Small intestine (tissue), 7 donors: ENCODE data around the gene RNF212B. TPM values are rescaled to one million over a fixed set of nuclear protein-coding genes. Genes with fewer than 3 reads are reported as not detected.

Experiments used
- DNase-seq, 2 donors: peaks; one replicate each; pipeline versions ENCODE4 v3.0.0 to v3.0.0-alpha.2; 2013
- FAIRE-seq: peaks from 2 replicates; lab custom pipeline; 2012; peaks lifted over from hg19 to GRCh38; lab: Jason Lieb, UNC
- H3K27ac ChIP-seq, 3 donors: one replicate each; pipeline ENCODE4 v1.5.1; 2013; ENCODE audit warnings: low read length in 2 of 3, mild to moderate bottlenecking in 2 of 3, control low read depth in 1 of 3, inconsistent platforms in 1 of 3, low read depth in 1 of 3, moderate library complexity in 1 of 3
- H3K27me3 ChIP-seq, 3 donors: one replicate each; pipeline ENCODE4 v1.6.1; 2013; ENCODE audit warnings: low read length in 3 of 3, inconsistent platforms in 1 of 3; ENCODE audit not compliant: control insufficient read depth in 3 of 3, insufficient read depth in 3 of 3
- H3K36me3 ChIP-seq, 3 donors: one replicate each; pipeline ENCODE4 v1.6.1; 2013; ENCODE audit warnings: low read length in 3 of 3, inconsistent platforms in 1 of 3, low read depth in 1 of 3, mild to moderate bottlenecking in 1 of 3, moderate library complexity in 1 of 3; ENCODE audit not compliant: control insufficient read depth in 3 of 3, insufficient read depth in 2 of 3
- H3K4me1 ChIP-seq, 3 donors: one replicate each; pipeline ENCODE4 v1.6.1; 2013; ENCODE audit warnings: low read length in 2 of 3, inconsistent platforms in 1 of 3, low read depth in 1 of 3, mild to moderate bottlenecking in 1 of 3, moderate library complexity in 1 of 3; ENCODE audit not compliant: control insufficient read depth in 3 of 3, insufficient read depth in 2 of 3
- H3K4me3 ChIP-seq, 3 donors: one replicate each; pipeline ENCODE4 v1.5.1; 2013; ENCODE audit warnings: low read length in 3 of 3, control low read depth in 1 of 3, inconsistent platforms in 1 of 3, low read depth in 1 of 3, mild to moderate bottlenecking in 1 of 3, moderate library complexity in 1 of 3
- H3K9me3 ChIP-seq, 2 donors: one replicate each; pipeline ENCODE4 v1.6.1; 2013; ENCODE audit warnings: low read depth in 1 of 2, low read length in 1 of 2; ENCODE audit not compliant: control insufficient read depth in 2 of 2, insufficient read depth in 1 of 2
- WGBS, 3 donors: extraction: QIAGEN DNeasy Blood & Tissue Kit; methylation state at CpG; one replicate each; pipeline ENCODE4 v1.1.7; 2013; 5-methylcytosine and 5-hydroxymethylcytosine counted together
- polyA plus RNA-seq, 4 donors: library from polyadenylated mRNA; stranded (reverse) in 3 of 4; unstranded in 1 of 4; fragments of 200-250 nt in 3 of 4; fragments of 120-200 nt in 1 of 4; gene quantifications; one replicate each; pipeline versions ENCODE4 v1.2.1 to v1.2.3, GENCODE V29; 2013
- donor health status: healthy with polysubstance abuse.
- donor health status: control.
- donor health status: control.
- donor health status: Bipolar disorder and iron deficiency.
- donor health status: healthy.

Gene RNF212B
- polyA plus RNA-seq, 4 donors = 0.07 to 0.45 (median 0.27) TPM; not detected in 1

DNA sequence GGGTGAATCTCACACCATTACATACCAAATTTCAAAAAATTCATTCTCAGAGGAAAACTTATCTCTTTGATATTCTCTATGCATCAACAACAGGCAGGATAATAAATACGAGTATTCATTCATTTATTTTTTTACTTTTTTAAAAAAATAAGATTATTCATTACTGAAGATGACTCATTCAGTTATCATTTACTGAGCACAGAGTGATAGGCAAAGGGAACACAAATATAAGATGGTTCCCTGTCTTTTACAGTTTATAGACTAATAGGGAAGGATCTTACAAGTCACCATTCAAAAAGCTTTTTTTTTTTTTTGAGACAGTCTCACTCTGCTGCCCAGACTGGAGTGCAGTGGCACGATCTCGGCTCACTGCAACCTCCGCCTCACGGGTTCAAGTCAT, 78.6 kb downstream of the RNF212B start:
- H3K36me3 ChIP-seq = peaks cover 0 to 21% (median 2%) of the 10 kb centered on the region in 3 donors
- no peak overlapping the region for H3K4me3 ChIP-seq
- DNase-seq (no peak), FAIRE-seq (no peak)
- H3K4me1 ChIP-seq = peaks cover 0 to 8% (median 0%) of the 10 kb centered on the region in 3 donors
- 79 to 87% (median 83%) methylated on average over 5 of the region's 5 CpGs for WGBS, 3 donors
- H3K27ac ChIP-seq = no peak overlapping the region
- no peaks in the 10 kb centered on the region for H3K27me3 ChIP-seq
- H3K9me3 ChIP-seq = peaks cover 2 to 3% of the 10 kb centered on the region in 2 donors

DNA sequence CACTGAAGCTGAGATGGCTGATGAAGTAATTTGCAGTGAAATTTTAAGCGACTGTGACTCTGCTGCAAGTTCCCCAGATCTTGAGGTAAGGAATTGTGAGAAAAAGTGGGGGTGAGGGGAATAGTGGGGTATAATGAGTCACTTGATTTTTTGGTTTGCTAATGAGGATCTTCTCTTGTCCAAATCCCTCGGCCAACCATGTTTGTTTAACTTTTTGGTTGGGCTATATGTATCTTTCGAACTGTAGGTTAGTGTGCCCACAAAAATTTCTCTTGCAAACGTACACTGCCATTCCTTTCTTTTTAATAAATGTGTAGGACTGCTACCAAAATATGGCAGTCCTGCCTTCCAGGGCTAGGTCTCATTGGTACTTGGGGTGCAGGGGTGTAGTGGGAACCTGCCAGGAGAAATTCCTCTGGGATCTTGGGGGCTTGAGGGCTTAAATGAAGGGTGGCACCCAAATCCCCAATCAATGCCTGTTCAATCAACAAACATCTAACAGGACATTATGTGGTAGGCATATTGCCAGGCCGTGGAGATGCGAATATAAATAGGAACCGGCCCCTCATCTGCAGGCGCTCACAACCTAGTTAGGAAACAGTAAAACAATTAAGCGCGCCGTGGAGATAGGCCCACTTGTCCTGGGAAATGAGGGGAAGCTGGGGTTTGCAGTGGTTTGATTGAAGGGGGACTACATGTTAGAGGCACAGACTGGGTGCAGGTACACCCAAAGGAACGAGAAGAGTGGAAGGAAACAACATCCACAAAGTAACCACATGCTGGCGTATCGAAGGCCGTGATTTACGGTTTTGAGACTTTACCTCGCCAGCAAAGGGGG, 82.2 kb downstream of the RNF212B start:
- Histone ChIP-seq H3K36me3 (peaks cover 10 to 35% (median 15%) of the 10 kb centered on the region in 3 donors), H3K4me3 (peak overlapping the region; percentile 36 to 48 (median 45)), H3K4me1 (peaks cover 2 to 15% (median 3%) of the 10 kb centered on the region in 3 donors), H3K9me3 (peaks cover 2 to 3% of the 10 kb centered on the region in 2 donors), H3K27ac (peak overlapping the region; percentile 91 to 99 (median 98)), H3K27me3 (no peaks in the 10 kb centered on the region)
- FAIRE-seq (no peak), DNase-seq (no peak)
- 84 to 91% (median 88%) methylated on average over 17 of the region's 17 CpGs for WGBS, 3 donors

DNA sequence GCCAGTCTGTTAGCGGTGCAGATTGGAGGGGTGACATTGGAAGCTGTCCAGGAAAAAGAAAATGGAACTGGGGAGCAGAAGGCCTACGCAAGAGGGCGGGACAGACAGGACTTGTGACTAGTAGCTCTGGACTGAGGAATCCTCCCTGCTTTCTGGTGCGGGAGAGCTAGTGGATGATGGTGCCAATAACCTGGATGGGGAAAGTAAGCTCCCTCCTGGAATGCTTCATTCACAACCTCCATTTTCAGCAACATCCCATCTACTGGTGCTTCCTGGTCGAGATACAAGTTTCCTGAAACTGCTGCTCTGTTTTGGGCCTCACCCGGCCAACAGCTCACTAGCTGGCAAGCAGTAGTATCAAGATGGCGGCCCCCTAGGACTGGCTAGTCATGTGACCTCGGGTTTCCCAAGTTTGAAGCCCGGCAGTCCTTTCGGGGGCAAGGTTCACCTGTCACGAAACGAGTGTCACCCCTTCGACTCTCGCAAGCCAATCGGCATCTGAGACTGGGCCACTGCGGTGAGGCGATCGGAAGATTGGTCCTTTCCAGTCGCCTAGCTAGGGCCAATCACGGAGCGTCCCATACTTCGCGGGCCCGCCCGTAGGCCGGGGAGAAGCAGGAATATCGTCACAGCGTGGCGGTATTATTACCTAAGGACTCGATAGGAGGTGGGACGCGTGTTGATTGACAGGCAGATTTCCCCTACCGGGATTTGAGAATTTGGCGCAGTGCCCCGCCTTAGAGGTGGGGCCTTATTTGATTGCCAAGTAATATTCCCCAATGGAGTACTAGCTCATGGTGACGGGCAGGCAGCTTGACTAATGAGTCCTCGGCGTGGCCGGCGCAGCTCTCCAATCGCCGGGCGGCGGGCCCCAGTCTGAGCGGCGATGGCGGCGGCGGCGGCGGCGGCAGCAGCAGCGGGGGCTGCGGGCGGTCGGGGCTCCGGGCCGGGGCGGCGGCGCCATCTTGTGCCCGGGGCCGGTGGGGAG, 83.1 kb downstream of the RNF212B start, which contains the start of gene PABPN1:
TSS of gene PABPN1 (plus strand) at position 874 of the 988 bp plus-strand sequence. CDS start at position 887, 13 bp downstream.
- H3K4me1 ChIP-seq = peaks cover 2 to 15% (median 3%) of the 10 kb centered on the region in 3 donors
- peak; percentile 64 for FAIRE-seq
- H3K4me3 ChIP-seq = peak within 1 kb of the TSS; percentile 64 to 99 (median 71)
- no peaks in the 10 kb centered on the region for H3K27me3 ChIP-seq
- peak within 1 kb of the TSS; percentile 91 to 99 (median 98) for H3K27ac ChIP-seq
- peak; percentile 100 for DNase-seq
- peaks cover 2 to 3% of the 10 kb centered on the region in 2 donors for H3K9me3 ChIP-seq
- 4% methylated on average over 56 to 63 of the region's 63 CpGs for WGBS, 3 donors
- H3K36me3 ChIP-seq = peaks cover 14 to 42% (median 16%) of the 10 kb centered on the region in 3 donors

DNA sequence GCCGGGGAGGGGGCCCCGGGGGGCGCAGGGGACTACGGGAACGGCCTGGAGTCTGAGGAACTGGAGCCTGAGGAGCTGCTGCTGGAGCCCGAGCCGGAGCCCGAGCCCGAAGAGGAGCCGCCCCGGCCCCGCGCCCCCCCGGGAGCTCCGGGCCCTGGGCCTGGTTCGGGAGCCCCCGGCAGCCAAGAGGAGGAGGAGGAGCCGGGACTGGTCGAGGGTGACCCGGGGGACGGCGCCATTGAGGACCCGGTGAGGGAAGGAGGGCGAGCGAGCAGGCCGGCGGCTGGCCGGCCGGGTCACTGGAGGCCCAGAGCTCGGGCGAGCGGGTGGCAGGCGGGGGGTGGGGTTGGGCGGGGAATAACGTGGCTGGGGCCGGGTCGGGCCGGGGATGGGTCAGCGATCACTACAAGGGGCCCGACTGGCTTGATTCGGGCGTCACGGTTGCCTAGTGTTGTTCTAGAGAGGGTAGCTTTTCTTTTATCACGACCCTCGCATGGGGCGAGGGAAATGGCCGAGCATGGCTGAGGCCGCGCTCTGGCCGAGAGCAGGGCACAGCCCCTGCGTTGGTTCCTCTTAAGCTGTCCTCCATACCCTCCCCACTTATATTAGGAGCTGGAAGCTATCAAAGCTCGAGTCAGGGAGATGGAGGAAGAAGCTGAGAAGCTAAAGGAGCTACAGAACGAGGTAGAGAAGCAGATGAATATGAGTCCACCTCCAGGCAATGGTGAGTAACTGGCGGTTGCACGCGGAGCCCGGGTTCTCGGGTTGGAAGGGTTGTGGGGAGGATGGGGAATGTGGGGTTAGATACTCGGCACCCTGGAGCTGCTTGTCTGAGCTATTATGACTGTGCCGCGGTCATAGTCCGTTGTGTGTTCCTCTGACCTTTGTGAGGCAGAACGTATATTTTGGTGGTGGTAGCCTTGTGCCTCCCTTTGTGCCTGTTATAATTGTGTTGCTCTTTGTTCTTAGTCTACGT, 84.1 kb downstream of the RNF212B start:
- no peak for FAIRE-seq
- 0 to 1% (median 0%) methylated on average over 46 to 64 of the region's 64 CpGs for WGBS, 3 donors
- H3K4me1 ChIP-seq = peaks cover 2 to 15% (median 3%) of the 10 kb centered on the region in 3 donors

More for the DNA sequence above, 84.1 kb downstream of the RNF212B start:
- H3K4me3 ChIP-seq = peak overlapping the region; percentile 64 to 99 (median 71)
- peaks cover 14 to 37% (median 16%) of the 10 kb centered on the region in 3 donors for H3K36me3 ChIP-seq
- no peaks in the 10 kb centered on the region for H3K27me3 ChIP-seq
- peaks cover 2 to 3% of the 10 kb centered on the region in 2 donors for H3K9me3 ChIP-seq
- peak; percentile 72 to 80 for DNase-seq
- peak overlapping the region; percentile 79 to 94 (median 91) for H3K27ac ChIP-seq

Other genes with a start within 250 kb of the RNF212B start
- 10 to 100 TPM in 1 of 4 donors, 1 to 10 TPM in 3; 4.9 to 17.0 (median 7.9) TPM for gene C14orf93, start 227.8 kb upstream of the RNF212B start, polyA plus RNA-seq
- gene PSMB5, start 203.0 kb upstream of the RNF212B start, polyA plus RNA-seq = 100 to 1,000 TPM in 1 of 4 donors, 10 to 100 TPM in 3; 84.0 to 166 (median 92.8) TPM
- not detected for gene PSMB11, start 195.7 kb upstream of the RNF212B start, polyA plus RNA-seq
- 1 to 10 TPM in 2 of 4 donors, under 1 TPM in 2; 0.22 to 4.3 (median 2.5) TPM for gene CDH24, start 180.4 kb upstream of the RNF212B start, polyA plus RNA-seq
- 100 to 1,000 TPM in 1 of 4 donors, 10 to 100 TPM in 3; 53.8 to 228 (median 84.7) TPM for gene ACIN1, start 142.8 kb upstream of the RNF212B start, polyA plus RNA-seq
- gene C14orf119, start 142.4 kb upstream of the RNF212B start, polyA plus RNA-seq = 10 to 100 TPM; 43.8 to 67.0 (median 64.8) TPM
- under 1 TPM in 1 of 4 donors, not detected in 3; 0.04 TPM for gene CIROP, start 132.9 kb upstream of the RNF212B start, polyA plus RNA-seq
- under 1 TPM in 2 of 4 donors, not detected in 2; 0.13 to 0.81 TPM for gene CEBPE, start 118.7 kb upstream of the RNF212B start, polyA plus RNA-seq
- gene SLC7A8, start 54.3 kb upstream of the RNF212B start, polyA plus RNA-seq = 10 to 100 TPM; 11.3 to 69.2 (median 39.9) TPM
- gene HOMEZ, start 48.2 kb downstream of the RNF212B start, polyA plus RNA-seq = 10 to 100 TPM in 1 of 4 donors, 1 to 10 TPM in 3; 3.2 to 17.5 (median 7.6) TPM
- 10 to 100 TPM in 2 of 4 donors, 1 to 10 TPM in 2; 6.7 to 27.0 (median 14.5) TPM for gene PPP1R3E, start 64.9 kb downstream of the RNF212B start, polyA plus RNA-seq
- 10 to 100 TPM; 30.8 to 50.0 (median 37.7) TPM for gene BCL2L2, start 68.9 kb downstream of the RNF212B start, polyA plus RNA-seq
- 100 to 1,000 TPM; 119 to 170 (median 147) TPM for gene PABPN1, start 83.5 kb downstream of the RNF212B start, polyA plus RNA-seq
- 10 to 100 TPM in 2 of 4 donors, 1 to 10 TPM in 1, under 1 TPM in 1; 0.67 to 36.3 (median 7.4) TPM for gene SLC22A17, start 115.0 kb downstream of the RNF212B start, polyA plus RNA-seq
- gene EFS, start 127.2 kb downstream of the RNF212B start, polyA plus RNA-seq = 10 to 100 TPM in 1 of 4 donors, 1 to 10 TPM in 1, under 1 TPM in 2; 0.54 to 11.5 (median 1.8) TPM
- not detected for gene IL25, start 134.9 kb downstream of the RNF212B start, polyA plus RNA-seq
- under 1 TPM in 2 of 4 donors, not detected in 2; 0.61 to 0.97 TPM for gene CMTM5, start 139.1 kb downstream of the RNF212B start, polyA plus RNA-seq
- gene MYH6, start 170.3 kb downstream of the RNF212B start, polyA plus RNA-seq = 10 to 100 TPM in 1 of 4 donors, 1 to 10 TPM in 1, under 1 TPM in 2; 0.01 to 52.1 (median 1.1) TPM
- gene MYH7, start 197.7 kb downstream of the RNF212B start, polyA plus RNA-seq = 1 to 10 TPM in 3 of 4 donors, under 1 TPM in 1; 0.37 to 8.6 (median 2.6) TPM
- gene NGDN, start 231.8 kb downstream of the RNF212B start, polyA plus RNA-seq = 10 to 100 TPM; 38.2 to 48.1 (median 45.2) TPM